Tibial artery (tissue), 4 donors: ENCODE results near the gene GDE1.

ENCODE experiments used
- DNase-seq, 2 donors: peaks; one replicate each; pipeline ENCODE4 v3.0.0-alpha.2; 2019
- H3K27ac ChIP-seq, 2 donors: fragments of 200-600 bp; sonication (generic) in 1 of 2; 1 replicate in 1 of 2; 2 replicates in 1 of 2; pipeline ENCODE4 v1.5.1; 2018 to 2019; ENCODE audit warnings: mild to moderate bottlenecking in 1 of 2
- H3K27me3 ChIP-seq, 2 donors: fragments of 200-600 bp; sonication (generic) in 1 of 2; one replicate each; pipeline versions ENCODE4 v1.5.1 to v1.6.0; 2016 to 2019
- H3K36me3 ChIP-seq, 3 donors: fragments of 200-600 bp; sonication (generic) in 2 of 3; one replicate each; pipeline ENCODE4 v1.5.1; 2016 to 2019; ENCODE audit warnings: mild to moderate bottlenecking in 2 of 3
- H3K4me1 ChIP-seq, 4 donors: fragments of 200-600 bp; sonication (generic) in 2 of 4; 1 replicate in 3 of 4; 2 replicates in 1 of 4; pipeline ENCODE4 v1.5.1; 2016 to 2019
- H3K4me3 ChIP-seq, 2 donors: fragments of 200-600 bp; sonication (generic) in 1 of 2; 1 replicate in 1 of 2; 2 replicates in 1 of 2; pipeline ENCODE4 v1.5.1; 2018 to 2019; ENCODE audit warnings: mild to moderate bottlenecking in 2 of 2
- H3K9me3 ChIP-seq, 3 donors: fragments of 200-600 bp; sonication (generic) in 1 of 3; one replicate each; pipeline ENCODE4 v1.5.1; 2016 to 2019
- CTCF ChIP-seq, 2 experiments: fragments of 200-600 bp in 1 of 2; fragments of 450-650 bp in 1 of 2; IDR thresholded peaks; one replicate each; pipeline ENCODE4 v1.5.1; 2017 to 2019; ENCODE audit warnings: antibody characterized with exemption in 2 of 2, mild to moderate bottlenecking in 1 of 2, moderate library complexity in 1 of 2
- intact Hi-C: fragments of 100-400 bp; cut with DNase I; formaldehyde crosslinking; loops from one replicate; pipeline ENCODE4 v1.15.0; 2023; ENCODE audit warnings: low total_unique reads

Gene GDE1

GRCh38 chr16:19484096-19484495 is 37.8 kb downstream of the GDE1 start:
- no peak overlapping the region for H3K4me3 ChIP-seq
- peaks cover 0 to 3% of the 10 kb centered on the region in 2 donors for H3K27me3 ChIP-seq
- no peaks in the 10 kb centered on the region for H3K36me3 ChIP-seq
- no peak for DNase-seq
- no peaks in the 10 kb centered on the region for H3K4me1 ChIP-seq
- intact Hi-C loops, result no loop called here
- no peak overlapping the region for H3K27ac ChIP-seq
- no peak for TF ChIP-seq CTCF (IDR thresholded peaks at IDR 0.05)
- H3K9me3 ChIP-seq, result peaks cover 0 to 7% (median 0%) of the 10 kb centered on the region in 3 donors

- Histone ChIP-seq H3K9me3 (peaks cover 0 to 7% (median 0%) of the 10 kb centered on the region in 3 donors), H3K4me1 (no peaks in the 10 kb centered on the region), H3K36me3 (no peaks in the 10 kb centered on the region), H3K27me3 (peaks cover 0 to 3% of the 10 kb centered on the region in 2 donors), H3K27ac (no peak overlapping the region), H3K4me3 (no peak overlapping the region)
- DNase-seq, result no peak
- intact Hi-C loops, result no loop called here
- no peak for TF ChIP-seq CTCF (IDR thresholded peaks at IDR 0.05)
These were observed 39.6 kb downstream of the GDE1 start for GRCh38 chr16:19482291-19482690.

GRCh38 chr16:19481769-19482168 is 40.1 kb downstream of the GDE1 start:
- no peak for DNase-seq
- no peak overlapping the region for H3K4me3 ChIP-seq
- peaks cover 0 to 7% (median 0%) of the 10 kb centered on the region in 3 donors for H3K9me3 ChIP-seq
- intact Hi-C loops, result no loop called here
- no peak for TF ChIP-seq CTCF (IDR thresholded peaks at IDR 0.05)
- peaks cover 0 to 3% of the 10 kb centered on the region in 2 donors for H3K27me3 ChIP-seq
- no peak overlapping the region for H3K27ac ChIP-seq
- no peaks in the 10 kb centered on the region for H3K4me1 ChIP-seq
- no peaks in the 10 kb centered on the region for H3K36me3 ChIP-seq

- TF ChIP-seq CTCF (IDR thresholded peaks at IDR 0.05), result no peak
- Histone ChIP-seq H3K27ac (no peak overlapping the region), H3K4me1 (no peaks in the 10 kb centered on the region), H3K27me3 (peaks cover 0 to 3% of the 10 kb centered on the region in 2 donors), H3K36me3 (no peaks in the 10 kb centered on the region), H3K4me3 (no peak overlapping the region), H3K9me3 (peaks cover 0 to 7% (median 0%) of the 10 kb centered on the region in 3 donors)
- intact Hi-C loops, result no loop called here
- no peak for DNase-seq
These were observed 40.6 kb downstream of the GDE1 start for GRCh38 chr16:19481296-19481695.

DNA sequence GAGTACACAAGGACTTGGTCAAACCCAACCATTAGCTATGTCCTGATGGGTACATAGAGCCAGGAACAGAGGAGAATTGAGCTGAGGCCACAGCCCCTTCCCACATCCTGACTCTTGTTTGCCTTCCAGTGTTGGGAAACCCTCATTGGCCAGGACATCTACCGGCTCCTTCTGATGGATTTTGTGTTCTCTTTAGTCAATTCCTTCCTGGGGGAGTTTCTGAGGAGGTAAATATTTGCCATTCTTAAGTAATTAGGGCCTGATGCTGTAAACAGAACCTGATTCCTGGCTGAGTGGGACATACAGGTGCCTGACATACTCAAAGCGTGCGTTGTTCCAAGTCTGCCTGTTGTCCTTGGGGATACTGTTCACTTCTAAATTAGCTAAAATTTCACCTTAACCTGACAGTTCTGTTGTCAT is 42.6 kb downstream of the GDE1 start:
- H3K27me3 ChIP-seq, result peaks cover 0 to 3% of the 10 kb centered on the region in 2 donors
- H3K4me1 ChIP-seq, result no peaks in the 10 kb centered on the region
- intact Hi-C loops, result no loop called here
- no peak overlapping the region for H3K27ac ChIP-seq
- H3K4me3 ChIP-seq, result no peak overlapping the region
- H3K36me3 ChIP-seq, result no peaks in the 10 kb centered on the region
- no peak for DNase-seq
- H3K9me3 ChIP-seq, result peaks cover 0 to 7% (median 0%) of the 10 kb centered on the region in 3 donors
- TF ChIP-seq CTCF (IDR thresholded peaks at IDR 0.05), result no peak

DNA sequence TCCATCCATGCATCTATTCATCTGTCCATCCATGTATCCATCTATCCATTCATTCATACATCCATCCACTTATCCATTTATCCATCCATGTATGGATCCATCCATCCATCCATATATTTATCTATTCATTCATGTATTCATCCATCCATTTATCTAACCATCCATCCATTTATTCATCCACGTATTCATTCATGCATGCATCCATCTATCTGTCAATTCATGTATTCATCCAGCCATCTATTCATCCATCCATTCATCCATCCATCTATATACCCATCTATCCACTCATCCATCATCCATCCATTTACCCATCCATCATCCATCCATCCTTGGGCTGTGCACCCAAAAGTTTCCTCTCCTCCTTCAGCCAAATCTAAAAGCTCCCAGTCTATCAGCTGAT is 43.4 kb downstream of the GDE1 start:
- Histone ChIP-seq H3K27ac (no peak overlapping the region), H3K27me3 (peaks cover 0 to 3% of the 10 kb centered on the region in 2 donors), H3K36me3 (no peaks in the 10 kb centered on the region), H3K4me3 (no peak overlapping the region), H3K9me3 (peaks cover 0 to 7% (median 0%) of the 10 kb centered on the region in 3 donors), H3K4me1 (no peaks in the 10 kb centered on the region)
- no peak for TF ChIP-seq CTCF (IDR thresholded peaks at IDR 0.05)
- DNase-seq, result no peak
- intact Hi-C loops, result no loop called here
